Fibroblast of upper back skin (primary cell): ENCODE measurements around the gene SLC30A1.
A peak's percentile ranks its signal among the peaks of the same experiment; 100 is the strongest.
"Not testable (repeated sequence)": the region's sequence is repeated elsewhere in the genome, so short reads cannot be mapped to it uniquely, and the experiment has no call there.

ENCODE experiments used
- DNase-seq: peaks from one replicate; pipeline ENCODE4 v3.0.0-alpha.2; 2013

Gene SLC30A1

GRCh38 chr1:211547710-211548109 is 31.3 kb downstream of the SLC30A1 start:
- no peak for DNase-seq

- DNase-seq = no peak
Observed at GRCh38 chr1:211546543-211546942, 32.4 kb downstream of the SLC30A1 start.

- DNase-seq = no peak
Observed at GRCh38 chr1:211543025-211543424, 35.9 kb downstream of the SLC30A1 start.

- DNase-seq = peak; percentile 4
Observed at GRCh38 chr1:211541720-211542477, 37.1 kb downstream of the SLC30A1 start.

- DNase-seq = no peak
Observed at GRCh38 chr1:211541278-211541677, 37.7 kb downstream of the SLC30A1 start.

GRCh38 chr1:211540824-211541223 is 38.1 kb downstream of the SLC30A1 start:
- not testable (repeated sequence) for DNase-seq

- DNase-seq = no peak
Observed at GRCh38 chr1:211538287-211538686, 40.7 kb downstream of the SLC30A1 start.

- DNase-seq = no peak
Observed at GRCh38 chr1:211537253-211537652, 41.7 kb downstream of the SLC30A1 start.

- DNase-seq = no peak
Observed at GRCh38 chr1:211536606-211537005, 42.4 kb downstream of the SLC30A1 start.

- no peak for DNase-seq
Observed at GRCh38 chr1:211535346-211535745, 43.6 kb downstream of the SLC30A1 start.

GRCh38 chr1:211534545-211535291 is 44.2 kb downstream of the SLC30A1 start:
- DNase-seq = no peak

- no peak for DNase-seq
Observed at GRCh38 chr1:211532088-211532444, 46.9 kb downstream of the SLC30A1 start.

- DNase-seq = no peak
Observed at GRCh38 chr1:211531194-211532087, 47.5 kb downstream of the SLC30A1 start.

GRCh38 chr1:211530102-211530501 is 48.9 kb downstream of the SLC30A1 start:
- no peak for DNase-seq

- DNase-seq = no peak
Observed at GRCh38 chr1:211529453-211529852, 49.5 kb downstream of the SLC30A1 start.

GRCh38 chr1:211529011-211529410 is 50.0 kb downstream of the SLC30A1 start:
- no peak for DNase-seq

GRCh38 chr1:211527888-211528287 is 51.1 kb downstream of the SLC30A1 start:
- no peak for DNase-seq

- no peak for DNase-seq
Observed at GRCh38 chr1:211527006-211527405, 52.0 kb downstream of the SLC30A1 start.

- no peak for DNase-seq
Observed at GRCh38 chr1:211526101-211526500, 52.9 kb downstream of the SLC30A1 start.

GRCh38 chr1:211525101-211525676 is 53.8 kb downstream of the SLC30A1 start:
- DNase-seq = no peak

GRCh38 chr1:211524521-211524920 is 54.4 kb downstream of the SLC30A1 start:
- no peak for DNase-seq

GRCh38 chr1:211522804-211523203 is 56.2 kb downstream of the SLC30A1 start:
- DNase-seq = no peak
